ENCODE results near the gene UBA6.

GRCh38 chr4:67566335-67566734 lies 134.6 kb downstream of the UBA6 start:
- no peak for TF ChIP-seq POLR2A (IDR thresholded peaks at IDR 0.05)
- TF ChIP-seq CTCF (IDR thresholded peaks at IDR 0.05), result no peak
